ENCODE results near the gene LDLRAD3.

GRCh38 chr11:35953081-35953760, 9.4 kb downstream of the LDLRAD3 start:
- TF ChIP-seq EZH2 (IDR thresholded peaks at IDR 0.05; ENCODE audit: borderline replicate concordance, low read depth, low read length, severe bottlenecking) (no peak), CTCF (IDR thresholded peaks at IDR 0.05; ENCODE audit: borderline replicate concordance, extremely low read depth, low read length, poor library complexity, severe bottlenecking) (no peak)

Data from DND-41 (cell line).